ENCODE measurements around the gene IFNK. TPM values are rescaled to one million over a fixed set of nuclear protein-coding genes. Genes with fewer than 3 reads are reported as not detected.

The IFNK gene
- total and polyA plus RNA-seq, 4 donors = not detected

DNA sequence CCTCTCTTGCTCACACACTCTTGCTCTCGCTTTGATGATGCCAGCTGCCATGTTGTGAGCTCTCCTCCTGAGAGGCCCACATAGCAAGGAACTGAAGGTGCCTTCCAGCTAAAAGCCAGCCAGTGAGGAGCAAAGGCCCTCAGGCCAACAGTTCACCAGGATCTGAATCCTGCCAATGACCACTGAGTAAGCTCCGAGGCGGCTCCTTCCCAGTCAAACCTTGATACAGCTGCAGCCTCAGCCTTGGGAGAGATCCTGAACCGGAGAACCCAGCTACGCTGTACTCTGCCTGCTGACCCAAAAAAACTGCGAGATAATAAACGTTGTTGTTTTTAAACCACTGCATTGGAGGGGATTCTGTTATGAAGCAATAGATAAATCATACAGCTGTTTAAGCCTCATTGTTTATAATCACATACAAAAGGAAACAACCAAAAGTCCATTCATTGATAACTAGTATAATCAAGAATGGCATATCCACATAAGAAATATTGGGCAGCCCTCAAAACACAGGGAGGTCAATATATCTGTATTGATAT, 49.0 kb upstream of the IFNK start:
- Histone ChIP-seq H3K4me1 (ENCODE audit: control insufficient read depth in 4 of 4, insufficient read depth in 4 of 4, low read length in 3 of 4) (no peaks in the 10 kb centered on the region), H3K9me3 (ENCODE audit: control insufficient read depth in 4 of 4, low read length in 3 of 4) (no peaks in the 10 kb centered on the region), H3K27ac (ENCODE audit: low read depth in 1 of 2, low read length in 2 of 2) (no peak overlapping the region), H3K4me3 (ENCODE audit: low read depth in 1 of 3, low read length in 3 of 3) (no peak overlapping the region), H3K9ac (ENCODE audit: low read depth in 1 of 2, low read length in 2 of 2) (no peak overlapping the region), H3K36me3 (ENCODE audit: control insufficient read depth in 4 of 4, insufficient read depth in 3 of 4, low read depth in 1 of 4, low read length in 3 of 4) (no peaks in the 10 kb centered on the region), H3K27me3 (ENCODE audit: control insufficient read depth in 4 of 4, insufficient read depth in 4 of 4, low read length in 3 of 4) (no peaks in the 10 kb centered on the region)
- DNase-seq (ENCODE audit: low spot score) = no peak
- 87% methylated on average over 7 of the region's 7 CpGs for WGBS
- TF ChIP-seq EGR1 (IDR thresholded peaks at IDR 0.05; ENCODE audit: low read depth in 2 of 2) (no peak), SP1 (IDR thresholded peaks at IDR 0.05) (no peak), RXRA (IDR thresholded peaks at IDR 0.05) (no peak), HNF4A (conservative IDR thresholded peaks at IDR 0.05) (no peak), HNF4G (IDR thresholded peaks at IDR 0.05) (no peak), RAD21 (IDR thresholded peaks at IDR 0.05) (no peak), FOXA2 (IDR thresholded peaks at IDR 0.05) (no peak), TAF1 (conservative IDR thresholded peaks at IDR 0.05) (no peak), NR2F2 (IDR thresholded peaks at IDR 0.05) (no peak), JUND (IDR thresholded peaks at IDR 0.05) (no peak), YY1 (IDR thresholded peaks at IDR 0.05) (no peak)
- TF ChIP-seq, protein P1, sequence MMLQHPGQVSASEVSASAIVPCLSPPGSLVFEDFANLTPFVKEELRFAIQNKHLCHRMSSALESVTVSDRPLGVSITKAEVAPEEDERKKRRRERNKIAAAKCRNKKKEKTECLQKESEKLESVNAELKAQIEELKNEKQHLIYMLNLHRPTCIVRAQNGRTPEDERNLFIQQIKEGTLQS (IDR thresholded peaks at IDR 0.05) = no peak
- TF ChIP-seq, protein P2, sequence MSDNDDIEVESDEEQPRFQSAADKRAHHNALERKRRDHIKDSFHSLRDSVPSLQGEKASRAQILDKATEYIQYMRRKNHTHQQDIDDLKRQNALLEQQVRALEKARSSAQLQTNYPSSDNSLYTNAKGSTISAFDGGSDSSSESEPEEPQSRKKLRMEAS (IDR thresholded peaks at IDR 0.05) = no peak
- TF ChIP-seq, protein P3, sequence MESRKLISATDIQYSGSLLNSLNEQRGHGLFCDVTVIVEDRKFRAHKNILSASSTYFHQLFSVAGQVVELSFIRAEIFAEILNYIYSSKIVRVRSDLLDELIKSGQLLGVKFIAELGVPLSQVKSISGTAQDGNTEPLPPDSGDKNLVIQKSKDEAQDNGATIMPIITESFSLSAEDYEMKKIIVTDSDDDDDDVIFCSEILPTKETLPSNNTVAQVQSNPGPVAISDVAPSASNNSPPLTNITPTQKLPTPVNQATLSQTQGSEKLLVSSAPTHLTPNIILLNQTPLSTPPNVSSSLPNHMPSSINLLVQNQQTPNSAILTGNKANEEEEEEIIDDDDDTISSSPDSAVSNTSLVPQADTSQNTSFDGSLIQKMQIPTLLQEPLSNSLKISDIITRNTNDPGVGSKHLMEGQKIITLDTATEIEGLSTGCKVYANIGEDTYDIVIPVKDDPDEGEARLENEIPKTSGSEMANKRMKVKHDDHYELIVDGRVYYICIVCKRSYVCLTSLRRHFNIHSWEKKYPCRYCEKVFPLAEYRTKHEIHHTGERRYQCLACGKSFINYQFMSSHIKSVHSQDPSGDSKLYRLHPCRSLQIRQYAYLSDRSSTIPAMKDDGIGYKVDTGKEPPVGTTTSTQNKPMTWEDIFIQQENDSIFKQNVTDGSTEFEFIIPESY (IDR thresholded peaks at IDR 0.05) = no peak
- TF ChIP-seq, protein P4, sequence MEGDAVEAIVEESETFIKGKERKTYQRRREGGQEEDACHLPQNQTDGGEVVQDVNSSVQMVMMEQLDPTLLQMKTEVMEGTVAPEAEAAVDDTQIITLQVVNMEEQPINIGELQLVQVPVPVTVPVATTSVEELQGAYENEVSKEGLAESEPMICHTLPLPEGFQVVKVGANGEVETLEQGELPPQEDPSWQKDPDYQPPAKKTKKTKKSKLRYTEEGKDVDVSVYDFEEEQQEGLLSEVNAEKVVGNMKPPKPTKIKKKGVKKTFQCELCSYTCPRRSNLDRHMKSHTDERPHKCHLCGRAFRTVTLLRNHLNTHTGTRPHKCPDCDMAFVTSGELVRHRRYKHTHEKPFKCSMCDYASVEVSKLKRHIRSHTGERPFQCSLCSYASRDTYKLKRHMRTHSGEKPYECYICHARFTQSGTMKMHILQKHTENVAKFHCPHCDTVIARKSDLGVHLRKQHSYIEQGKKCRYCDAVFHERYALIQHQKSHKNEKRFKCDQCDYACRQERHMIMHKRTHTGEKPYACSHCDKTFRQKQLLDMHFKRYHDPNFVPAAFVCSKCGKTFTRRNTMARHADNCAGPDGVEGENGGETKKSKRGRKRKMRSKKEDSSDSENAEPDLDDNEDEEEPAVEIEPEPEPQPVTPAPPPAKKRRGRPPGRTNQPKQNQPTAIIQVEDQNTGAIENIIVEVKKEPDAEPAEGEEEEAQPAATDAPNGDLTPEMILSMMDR (IDR thresholded peaks at IDR 0.05; ENCODE audit: low read depth, low read length, missing input control) = no peak
- TF ChIP-seq, protein P5, sequence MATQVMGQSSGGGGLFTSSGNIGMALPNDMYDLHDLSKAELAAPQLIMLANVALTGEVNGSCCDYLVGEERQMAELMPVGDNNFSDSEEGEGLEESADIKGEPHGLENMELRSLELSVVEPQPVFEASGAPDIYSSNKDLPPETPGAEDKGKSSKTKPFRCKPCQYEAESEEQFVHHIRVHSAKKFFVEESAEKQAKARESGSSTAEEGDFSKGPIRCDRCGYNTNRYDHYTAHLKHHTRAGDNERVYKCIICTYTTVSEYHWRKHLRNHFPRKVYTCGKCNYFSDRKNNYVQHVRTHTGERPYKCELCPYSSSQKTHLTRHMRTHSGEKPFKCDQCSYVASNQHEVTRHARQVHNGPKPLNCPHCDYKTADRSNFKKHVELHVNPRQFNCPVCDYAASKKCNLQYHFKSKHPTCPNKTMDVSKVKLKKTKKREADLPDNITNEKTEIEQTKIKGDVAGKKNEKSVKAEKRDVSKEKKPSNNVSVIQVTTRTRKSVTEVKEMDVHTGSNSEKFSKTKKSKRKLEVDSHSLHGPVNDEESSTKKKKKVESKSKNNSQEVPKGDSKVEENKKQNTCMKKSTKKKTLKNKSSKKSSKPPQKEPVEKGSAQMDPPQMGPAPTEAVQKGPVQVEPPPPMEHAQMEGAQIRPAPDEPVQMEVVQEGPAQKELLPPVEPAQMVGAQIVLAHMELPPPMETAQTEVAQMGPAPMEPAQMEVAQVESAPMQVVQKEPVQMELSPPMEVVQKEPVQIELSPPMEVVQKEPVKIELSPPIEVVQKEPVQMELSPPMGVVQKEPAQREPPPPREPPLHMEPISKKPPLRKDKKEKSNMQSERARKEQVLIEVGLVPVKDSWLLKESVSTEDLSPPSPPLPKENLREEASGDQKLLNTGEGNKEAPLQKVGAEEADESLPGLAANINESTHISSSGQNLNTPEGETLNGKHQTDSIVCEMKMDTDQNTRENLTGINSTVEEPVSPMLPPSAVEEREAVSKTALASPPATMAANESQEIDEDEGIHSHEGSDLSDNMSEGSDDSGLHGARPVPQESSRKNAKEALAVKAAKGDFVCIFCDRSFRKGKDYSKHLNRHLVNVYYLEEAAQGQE (IDR thresholded peaks at IDR 0.05) = no peak
